ENCODE results near the gene PACC1. TPM values are rescaled to one million over a fixed set of nuclear protein-coding genes. Genes with fewer than 3 reads are reported as not detected.

Gene PACC1
- total RNA-seq, 1 donor = 11.2 TPM

DNA sequence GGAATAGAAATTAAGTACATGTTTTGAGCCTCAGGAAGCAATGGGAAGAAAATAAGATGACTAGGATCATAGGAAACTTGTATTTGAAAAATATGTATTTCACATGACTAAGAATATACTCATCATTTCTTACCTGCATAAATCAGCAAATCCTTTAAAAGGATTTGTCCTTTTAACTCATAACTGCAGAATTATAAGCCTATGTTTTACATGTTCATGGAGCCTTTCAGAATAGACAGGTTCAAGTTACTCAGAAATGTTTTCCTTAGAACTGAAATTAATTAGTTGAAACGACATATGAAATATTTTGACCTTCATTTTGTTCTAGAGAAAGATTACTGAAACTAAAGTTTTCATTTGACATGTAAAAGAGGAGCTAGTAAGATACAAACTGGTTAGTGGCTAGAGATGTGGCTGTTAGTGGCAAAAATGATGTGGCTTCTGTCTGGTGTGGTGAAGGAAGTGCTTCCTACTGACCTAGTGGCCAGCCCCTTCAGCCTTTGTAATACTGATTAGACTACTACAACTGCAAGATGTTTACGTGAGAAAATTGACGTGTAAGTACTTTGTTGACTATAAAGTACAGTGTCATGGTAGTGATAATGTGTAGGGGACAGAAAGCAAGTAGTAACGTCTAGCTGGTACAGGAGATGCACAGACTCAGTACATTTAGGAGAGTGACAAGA is 54.7 kb downstream of the PACC1 start:
- DNase-seq (ENCODE audit: low read depth) = no peak
- H3K4me3 ChIP-seq (ENCODE audit: low read depth, low read length) = no peak overlapping the region
- TF ChIP-seq CTCF (IDR thresholded peaks at IDR 0.05; ENCODE audit: insufficient read depth, low read depth, low read length) = no peak

DNA sequence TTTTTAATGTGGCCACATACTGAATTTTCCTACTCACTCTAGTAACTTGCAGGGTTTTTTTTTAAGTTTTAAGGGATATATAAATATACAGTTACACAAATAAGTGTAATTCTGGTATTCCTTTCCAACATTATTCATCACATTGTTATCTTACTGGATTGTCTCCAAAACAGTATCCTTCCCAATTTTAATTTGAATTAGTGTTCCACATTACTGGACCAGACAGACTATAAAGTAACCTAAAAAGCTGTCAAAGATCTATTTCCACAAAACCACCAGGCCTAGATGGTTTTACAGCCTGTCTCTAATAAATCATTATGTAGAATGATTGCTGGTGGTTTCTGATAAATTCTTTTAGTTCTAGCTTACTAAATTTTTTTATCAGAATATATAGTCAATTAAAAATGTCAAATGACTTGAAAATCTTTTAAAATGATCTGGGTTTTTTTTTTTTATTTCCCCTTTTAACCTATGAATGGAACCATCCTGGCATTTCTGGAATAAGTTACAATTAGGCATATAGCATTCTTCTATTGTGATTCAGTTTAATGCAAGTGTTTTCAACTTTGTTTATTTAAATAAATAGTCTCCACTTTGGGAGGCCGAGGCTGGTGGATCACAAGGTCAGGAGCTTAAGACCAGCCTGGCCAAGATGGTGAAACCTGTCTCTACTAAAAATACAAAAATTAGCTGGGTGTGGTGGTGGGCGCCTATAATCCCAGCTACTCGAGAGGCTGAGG is 59.3 kb downstream of the PACC1 start:
- DNase-seq (ENCODE audit: low read depth) = no peak
- TF ChIP-seq CTCF (IDR thresholded peaks at IDR 0.05; ENCODE audit: insufficient read depth, low read depth, low read length) = no peak
- H3K4me3 ChIP-seq (ENCODE audit: low read depth, low read length) = no peak overlapping the region

DNA sequence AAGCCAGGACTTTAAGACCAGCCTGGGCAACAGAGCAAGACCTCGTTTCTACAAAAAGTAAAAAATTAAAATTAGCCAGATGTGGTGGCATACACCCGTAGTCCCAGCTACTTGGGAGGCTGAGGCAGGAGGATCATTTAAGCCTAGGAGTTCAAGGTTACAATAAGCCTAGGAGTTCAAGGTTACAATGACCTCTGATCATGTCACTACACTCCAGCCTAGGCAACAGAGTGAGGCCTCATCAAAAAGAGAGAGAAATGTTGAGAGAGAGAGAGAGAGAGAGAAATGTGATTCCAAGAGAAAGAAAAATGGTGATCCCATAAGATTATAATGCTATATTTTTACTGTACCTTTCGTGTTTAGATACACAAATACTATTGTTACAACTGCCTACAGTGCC is 60.2 kb downstream of the PACC1 start:
- no peak overlapping the region for H3K4me3 ChIP-seq (ENCODE audit: low read depth, low read length)
- DNase-seq (ENCODE audit: low read depth) = no peak
- TF ChIP-seq CTCF (IDR thresholded peaks at IDR 0.05; ENCODE audit: insufficient read depth, low read depth, low read length) = no peak

GRCh38 chr1:212353181-212353580 is 61.5 kb downstream of the PACC1 start:
- H3K4me3 ChIP-seq (ENCODE audit: low read depth, low read length) = no peak overlapping the region
- no peak for TF ChIP-seq CTCF (IDR thresholded peaks at IDR 0.05; ENCODE audit: insufficient read depth, low read depth, low read length)
- no peak for DNase-seq (ENCODE audit: low read depth)

- no peak for TF ChIP-seq CTCF (IDR thresholded peaks at IDR 0.05; ENCODE audit: insufficient read depth, low read depth, low read length)
- no peak overlapping the region for H3K4me3 ChIP-seq (ENCODE audit: low read depth, low read length)
Observed at GRCh38 chr1:212351588-212352362, 62.9 kb downstream of the PACC1 start.

DNA sequence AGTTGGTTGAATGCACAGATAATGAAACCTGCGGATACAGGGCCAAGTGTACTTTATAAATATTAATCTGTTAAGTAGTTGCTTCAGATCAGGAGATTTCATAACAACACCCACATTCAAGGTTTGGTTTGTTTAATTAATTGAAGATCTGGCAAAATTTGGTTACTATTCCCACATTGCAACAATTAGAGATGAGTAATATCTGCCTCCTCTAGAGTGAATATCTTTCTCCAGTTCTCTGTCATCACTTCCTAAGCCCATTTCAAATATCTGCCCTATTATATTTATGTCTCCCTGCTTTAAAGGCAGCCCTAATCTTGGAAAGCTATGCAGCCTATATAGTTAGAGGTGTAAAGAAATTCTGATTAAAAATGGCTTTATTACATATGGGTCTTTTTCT is 68.1 kb downstream of the PACC1 start:
- DNase-seq (ENCODE audit: low read depth) = no peak
- no peak overlapping the region for H3K4me3 ChIP-seq (ENCODE audit: low read depth, low read length)
- no peak for TF ChIP-seq CTCF (IDR thresholded peaks at IDR 0.05; ENCODE audit: insufficient read depth, low read depth, low read length)

More at GRCh38 chr1:212351588-212352362, 62.9 kb downstream of the PACC1 start:
- no peak for DNase-seq (ENCODE audit: low read depth)
